NCI-H1694 treated with DMSO at 0.1 percent for 48 hours (cell line): ENCODE data around the gene BTBD9.
"Not testable (repeated sequence)": the region's sequence is repeated elsewhere in the genome, so short reads cannot be mapped to it uniquely, and the experiment has no call there.

Experiments used
- DNase-seq: peaks from one replicate; lab custom pipeline; 2025; lab: John Stamatoyannopoulos, UW

Gene BTBD9

DNA sequence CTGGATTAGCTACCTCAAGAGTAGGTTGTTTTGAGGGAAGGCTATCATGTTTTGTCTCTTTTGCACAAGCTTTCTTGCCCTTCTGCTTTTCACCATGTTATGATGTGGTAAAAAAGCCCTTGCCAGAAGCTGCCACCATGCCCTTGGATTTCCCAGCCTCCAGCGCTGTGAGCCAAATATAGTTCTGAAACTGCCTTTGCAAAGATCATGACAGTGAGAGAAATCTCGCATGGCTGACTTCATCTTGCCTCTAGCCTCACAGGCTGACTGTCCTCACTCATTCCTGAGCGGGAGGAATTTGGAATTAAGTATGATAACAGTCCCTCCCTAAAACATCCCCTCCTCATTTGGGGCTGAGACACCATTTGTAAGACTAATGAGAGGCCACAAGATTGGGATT, 207.7 kb downstream of the BTBD9 start:
- no peak for DNase-seq

- no peak for DNase-seq
Observed at GRCh38 chr6:38429546-38429945, 210.2 kb downstream of the BTBD9 start.

GRCh38 chr6:38427492-38428210, 212.1 kb downstream of the BTBD9 start:
- DNase-seq = no peak

GRCh38 chr6:38425788-38426488, 213.8 kb downstream of the BTBD9 start:
- not testable (repeated sequence) for DNase-seq

GRCh38 chr6:38423746-38424145, 216.0 kb downstream of the BTBD9 start:
- no peak for DNase-seq

GRCh38 chr6:38420207-38420606, 219.5 kb downstream of the BTBD9 start:
- DNase-seq = no peak

DNA sequence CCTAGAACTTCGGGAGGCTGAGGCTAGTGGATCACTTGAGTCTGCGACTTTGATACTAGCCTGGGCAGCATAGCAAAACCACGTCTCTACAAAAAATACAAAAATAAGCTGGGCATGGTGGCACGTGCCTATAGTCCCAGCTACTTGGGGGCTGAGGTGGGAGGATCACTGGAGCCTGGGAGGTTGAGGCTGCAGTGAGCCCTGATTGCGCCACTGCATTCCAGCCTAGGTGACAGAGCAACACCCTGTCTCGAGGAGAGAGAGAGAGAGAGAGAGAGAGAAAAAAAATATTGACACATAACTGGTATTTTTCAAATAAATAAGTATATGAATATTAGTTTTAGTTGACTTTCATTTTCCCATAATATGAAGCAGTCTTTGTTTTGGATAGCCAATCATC, 222.2 kb downstream of the BTBD9 start:
- no peak for DNase-seq

DNA sequence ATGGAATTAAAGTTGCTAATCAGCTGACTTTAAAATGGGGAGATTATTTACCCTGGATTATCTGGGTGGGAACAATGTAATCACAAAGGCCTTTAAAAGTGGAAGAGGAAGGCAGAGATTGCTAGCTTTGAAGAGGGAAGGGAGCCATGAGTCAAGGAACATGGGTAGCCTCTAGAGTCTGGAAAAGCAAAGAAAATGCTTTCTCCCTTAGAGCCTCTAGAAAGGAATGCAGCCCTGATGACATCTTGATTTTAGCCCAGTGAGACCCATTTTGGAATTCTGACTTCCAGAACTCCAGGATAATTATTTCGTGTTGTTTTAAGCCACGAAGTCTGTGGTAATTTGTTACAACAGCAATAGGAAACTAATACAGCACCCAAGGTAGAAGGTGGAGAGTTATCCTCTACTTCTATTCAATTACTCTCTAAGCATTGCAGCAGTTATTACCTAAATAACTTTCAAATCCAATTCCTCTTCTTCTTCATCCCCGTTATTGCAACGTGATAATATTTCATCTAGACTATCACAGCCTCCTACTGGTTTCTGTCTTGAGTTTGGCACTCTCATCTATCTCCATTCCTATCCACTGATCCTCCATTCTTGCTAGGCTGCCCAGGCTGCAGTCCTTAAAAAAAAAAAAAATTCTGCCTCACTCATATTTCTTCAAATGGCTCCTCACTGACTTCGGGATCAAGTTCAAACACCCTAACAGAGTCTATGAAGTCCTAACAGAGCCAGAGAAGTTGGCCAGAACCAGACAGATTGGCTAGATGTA, 224.3 kb downstream of the BTBD9 start:
- no peak for DNase-seq

- no peak for DNase-seq
Observed at GRCh38 chr6:38413102-38413800, 226.5 kb downstream of the BTBD9 start.

DNA sequence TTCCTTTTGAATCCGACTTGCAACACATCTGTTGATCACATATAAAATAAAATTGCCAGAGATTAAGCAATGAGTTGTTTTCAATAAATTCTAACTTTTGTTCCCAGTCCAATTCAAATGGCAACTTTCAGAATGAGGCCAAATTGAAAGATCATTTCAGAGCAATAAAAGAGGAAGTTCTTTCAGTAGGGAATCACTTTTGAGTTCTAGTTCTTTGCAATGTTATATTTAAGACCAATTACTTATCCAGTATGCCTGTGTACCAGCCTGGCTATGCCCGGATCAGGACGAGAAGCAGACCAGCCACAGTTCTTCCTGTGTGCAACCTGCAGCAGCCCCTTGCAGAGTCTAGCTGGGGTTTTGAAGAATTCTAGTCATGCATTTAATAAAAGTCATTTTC, 232.5 kb downstream of the BTBD9 start:
- no peak for DNase-seq

DNA sequence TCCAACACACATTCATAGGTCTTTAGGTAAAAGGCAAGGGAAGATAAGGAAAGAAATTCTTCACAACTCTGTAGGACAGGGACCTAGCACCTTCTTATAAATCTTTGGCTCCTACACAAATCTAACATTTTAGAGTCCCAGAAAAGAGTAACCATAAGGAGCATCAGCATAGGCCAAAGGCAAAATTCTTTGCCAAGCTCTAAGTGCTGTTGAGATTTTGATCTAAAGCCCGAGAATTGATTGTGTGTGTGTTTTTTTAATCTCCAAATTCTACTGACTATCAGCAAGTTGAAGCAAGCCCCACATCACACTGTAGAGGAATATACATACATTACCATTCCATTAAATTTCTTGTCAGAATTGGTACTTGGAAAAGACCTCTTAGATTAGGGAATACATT, 233.6 kb downstream of the BTBD9 start:
- no peak for DNase-seq

GRCh38 chr6:38404900-38405556, 234.7 kb downstream of the BTBD9 start:
- no peak for DNase-seq

GRCh38 chr6:38404355-38404754, 235.4 kb downstream of the BTBD9 start:
- DNase-seq = no peak

GRCh38 chr6:38403548-38403947, 236.2 kb downstream of the BTBD9 start:
- no peak for DNase-seq

GRCh38 chr6:38400764-38401163, 239.0 kb downstream of the BTBD9 start:
- DNase-seq = no peak

DNA sequence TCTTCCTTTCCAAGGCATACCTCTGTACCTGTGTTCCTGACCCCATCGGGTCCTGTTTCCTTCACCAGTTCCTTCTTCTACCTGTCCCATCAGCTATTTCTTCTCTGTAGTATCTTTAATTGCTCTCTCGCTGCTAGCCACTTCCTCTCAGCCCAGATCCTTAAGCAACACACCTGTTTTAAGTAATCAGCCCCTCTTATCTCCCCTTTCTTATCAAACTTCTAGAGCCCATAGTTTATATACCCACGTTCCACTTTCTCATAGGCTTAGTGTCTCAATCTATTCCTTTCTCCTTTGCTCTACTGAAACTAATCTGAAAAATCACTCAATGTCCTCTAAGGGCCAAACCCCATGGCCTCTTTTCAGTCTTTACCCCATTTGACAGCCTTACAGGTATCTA, 239.6 kb downstream of the BTBD9 start:
- DNase-seq = no peak

GRCh38 chr6:38396209-38396608, 243.5 kb downstream of the BTBD9 start:
- DNase-seq = no peak

DNA sequence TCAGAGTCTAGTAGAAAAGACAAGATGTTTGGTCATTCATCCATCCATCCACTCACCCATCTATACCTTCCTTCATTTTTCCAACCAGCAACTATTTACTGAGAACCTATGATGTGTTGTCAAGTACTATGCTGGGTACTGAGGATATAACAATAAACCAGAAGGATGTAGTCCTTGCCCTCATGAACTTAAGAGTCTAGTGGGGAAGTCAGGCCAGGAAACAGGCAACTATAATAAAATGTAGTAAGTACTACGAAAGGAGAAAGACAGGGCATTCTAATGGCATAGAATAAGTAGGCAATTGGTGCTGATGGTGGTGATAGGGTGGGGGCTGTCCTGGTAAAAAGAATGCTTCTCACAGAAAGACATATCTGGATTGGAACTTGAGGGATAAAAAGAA, 245.7 kb downstream of the BTBD9 start:
- no peak for DNase-seq

DNA sequence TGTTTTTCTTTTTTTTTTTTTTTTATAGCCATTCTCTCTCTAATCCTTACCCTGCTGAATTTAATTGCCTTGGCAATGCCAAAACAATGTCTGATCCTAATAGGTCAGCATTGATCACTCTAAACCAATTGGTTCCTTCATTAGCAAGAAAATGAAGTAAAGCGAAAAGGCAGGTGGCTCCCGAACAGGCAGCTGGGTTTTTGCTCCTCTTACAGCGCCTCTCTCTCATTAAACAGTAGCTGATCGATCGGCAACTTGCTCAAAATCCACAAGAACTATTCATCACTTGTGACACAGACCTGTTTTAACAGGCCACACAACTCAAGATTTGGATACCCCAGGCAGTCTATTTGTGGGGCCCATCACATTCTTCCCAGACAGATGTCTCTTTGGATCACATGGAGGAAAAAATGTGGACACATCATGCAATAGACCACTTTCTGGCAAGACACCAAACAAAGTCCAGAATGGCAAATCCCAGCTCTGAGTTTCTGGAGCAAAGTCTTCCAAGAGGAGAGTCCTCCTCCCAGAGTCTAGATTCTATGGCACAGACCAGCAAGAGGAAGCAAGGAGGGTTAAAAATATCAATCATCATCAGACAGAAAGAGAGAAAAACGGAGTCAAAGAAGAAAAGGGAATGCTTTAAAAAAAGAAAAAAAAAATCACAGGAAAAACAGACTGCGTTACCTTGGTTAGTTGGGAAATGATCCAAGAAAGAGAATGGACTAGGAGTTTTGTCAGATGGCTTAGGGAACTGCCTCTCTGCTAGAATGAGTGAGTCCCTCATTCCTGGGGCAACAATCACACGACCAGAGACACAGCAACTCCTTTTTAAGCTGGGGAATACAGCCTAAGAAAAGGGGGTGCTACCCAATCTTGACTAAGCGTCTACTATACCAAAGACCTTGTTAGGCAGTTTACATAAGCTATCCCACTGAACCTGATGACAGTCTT, 247.8 kb downstream of the BTBD9 start:
- peak; percentile 3 for DNase-seq

- no peak for DNase-seq
Observed at GRCh38 chr6:38391206-38391605, 248.5 kb downstream of the BTBD9 start.

DNA sequence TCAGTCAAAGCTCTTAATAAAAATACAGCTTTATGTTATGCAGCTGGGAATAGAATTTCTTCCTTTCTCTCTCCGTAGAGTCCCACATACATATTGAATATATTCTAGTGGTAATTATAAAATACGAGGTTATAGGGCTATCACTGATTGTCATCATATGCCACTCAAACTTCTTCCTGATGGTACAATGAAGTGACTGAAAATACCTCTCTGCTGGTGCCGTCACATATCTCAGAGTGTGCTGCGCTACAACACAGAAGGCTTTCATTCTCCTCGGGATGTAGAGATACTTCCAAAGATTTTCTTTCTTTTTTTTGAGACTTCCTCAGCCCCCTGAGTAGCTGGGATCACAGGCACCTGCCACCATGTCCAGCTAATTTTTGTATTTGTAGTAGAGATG, 249.9 kb downstream of the BTBD9 start:
- no peak for DNase-seq
